ENCODE measurements around the gene DZIP1.

DNA sequence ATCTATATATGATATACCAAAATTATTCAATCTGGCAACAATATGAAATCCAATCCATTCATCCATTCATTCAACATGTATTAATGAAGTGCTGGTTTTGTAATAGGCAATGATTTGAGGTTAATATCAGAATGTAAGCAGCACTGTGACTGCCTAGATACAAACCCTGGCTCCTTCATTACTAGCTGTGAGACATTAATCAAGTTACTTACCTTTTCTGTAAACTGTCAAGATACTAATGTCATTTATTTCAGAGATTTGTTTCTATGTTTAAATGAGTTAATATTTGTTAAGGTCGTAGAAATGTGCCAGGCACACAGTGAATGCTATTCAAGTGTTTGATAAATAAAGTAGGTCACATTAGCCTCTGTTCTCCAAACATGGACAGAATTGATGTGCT is 51.0 kb downstream of the DZIP1 start:
- TF ChIP-seq, protein P1, sequence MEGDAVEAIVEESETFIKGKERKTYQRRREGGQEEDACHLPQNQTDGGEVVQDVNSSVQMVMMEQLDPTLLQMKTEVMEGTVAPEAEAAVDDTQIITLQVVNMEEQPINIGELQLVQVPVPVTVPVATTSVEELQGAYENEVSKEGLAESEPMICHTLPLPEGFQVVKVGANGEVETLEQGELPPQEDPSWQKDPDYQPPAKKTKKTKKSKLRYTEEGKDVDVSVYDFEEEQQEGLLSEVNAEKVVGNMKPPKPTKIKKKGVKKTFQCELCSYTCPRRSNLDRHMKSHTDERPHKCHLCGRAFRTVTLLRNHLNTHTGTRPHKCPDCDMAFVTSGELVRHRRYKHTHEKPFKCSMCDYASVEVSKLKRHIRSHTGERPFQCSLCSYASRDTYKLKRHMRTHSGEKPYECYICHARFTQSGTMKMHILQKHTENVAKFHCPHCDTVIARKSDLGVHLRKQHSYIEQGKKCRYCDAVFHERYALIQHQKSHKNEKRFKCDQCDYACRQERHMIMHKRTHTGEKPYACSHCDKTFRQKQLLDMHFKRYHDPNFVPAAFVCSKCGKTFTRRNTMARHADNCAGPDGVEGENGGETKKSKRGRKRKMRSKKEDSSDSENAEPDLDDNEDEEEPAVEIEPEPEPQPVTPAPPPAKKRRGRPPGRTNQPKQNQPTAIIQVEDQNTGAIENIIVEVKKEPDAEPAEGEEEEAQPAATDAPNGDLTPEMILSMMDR (IDR thresholded peaks at IDR 0.05) = no peak
- no peak for TF ChIP-seq EZH2 (IDR thresholded peaks at IDR 0.05; ENCODE audit: borderline replicate concordance, insufficient read depth, low read depth, low read length, poor library complexity, severe bottlenecking)
